HepG2 (cell line): ENCODE measurements around the gene FN1. TPM values are rescaled to one million over a fixed set of nuclear protein-coding genes. Genes with fewer than 3 reads are reported as not detected.
A peak's percentile ranks its signal among the peaks of the same experiment; 100 is the strongest.

Experiments used
- ATAC-seq: fragments of 200-7000 bp; cut with Tn5 transposase; 3 replicates; pipeline ENCODE4 v1.9.1; 2020; ENCODE audit warnings: mild to moderate bottlenecking, moderate library complexity
- BruUV-seq: library from RNA; stranded (reverse); fragments of 400-500 nt; replicated peaks from 2 replicates; lab custom pipeline; 2021; lab: Mats Ljungman, UMichigan
- CTCF ChIA-PET: fragments of 300-600 bp; formaldehyde crosslinking; extraction: SDS; loops from one replicate; lab custom pipeline; 2021; ENCODE audit warnings: low total read pairs, inconsistent platforms, low intra/inter-chr PET ratio; lab: Yijun Ruan, JAX
- POLR2A ChIA-PET: fragments of 350-600 bp; sonication (Branson Sonifier 250); formaldehyde crosslinking; loops from one replicate; lab custom pipeline; 2020; ENCODE audit warnings: antibody characterized with exemption, inconsistent platforms; lab: Yijun Ruan, JAX
- DNase-seq: peaks from one replicate; pipeline ENCODE4 v3.0.0-alpha.2; 2015; ENCODE audit warnings: low spot score
- FAIRE-seq: peaks from 3 replicates; lab custom pipeline; 2011; peaks lifted over from hg19 to GRCh38; lab: Jason Lieb, UNC
- H2AFZ ChIP-seq: one replicate; pipeline ENCODE4 v1.6.1; 2011; ENCODE audit warnings: low read length, inconsistent platforms
- H3K27ac ChIP-seq: fragments of 300-600 bp; 3 replicates; pipeline ENCODE4 v1.8.0; 2011; ENCODE audit warnings: mixed run types, mild to moderate bottlenecking, mixed read lengths, low read length, inconsistent platforms; ENCODE audit not compliant: insufficient read depth; ENCODE audit errors: extremely low read length
- H3K27me3 ChIP-seq, 2 experiments: fragments of 200-600 bp in 1 of 2; 2 replicates in 1 of 2; 3 replicates in 1 of 2; pipeline versions ENCODE4 v1.6.0 to v1.8.0; 2011; ENCODE audit warnings: low read length in 2 of 2, mild to moderate bottlenecking in 2 of 2, moderate library complexity in 2 of 2, inconsistent platforms in 1 of 2; ENCODE audit not compliant: insufficient read depth in 2 of 2, control insufficient read depth in 1 of 2
- H3K36me3 ChIP-seq, 2 experiments: fragments of 200-600 bp in 1 of 2; replicated peaks in 1 of 2; 2 replicates in 1 of 2; 3 replicates in 1 of 2; pipeline versions ENCODE4 v1.5.1 to v1.8.0; 2011; ENCODE audit warnings: low read length in 2 of 2, inconsistent platforms in 1 of 2; ENCODE audit not compliant: insufficient read depth in 2 of 2, control insufficient read depth in 1 of 2
- H3K4me1 ChIP-seq: 2 replicates; pipeline ENCODE4 v1.5.1; 2012; ENCODE audit warnings: low read length, inconsistent platforms; ENCODE audit not compliant: insufficient read depth
- H3K4me2 ChIP-seq: 2 replicates; pipeline ENCODE4 v1.6.0; 2011; ENCODE audit warnings: low read depth, low read length, inconsistent platforms
- H3K4me3 ChIP-seq, 3 experiments: fragments of 200-600 bp in 1 of 3; sonication (generic), shearing (Covaris generic) in 1 of 3; replicated peaks in 1 of 3; 2 replicates each; pipeline ENCODE4 v1.5.1; 2011 to 2016; ENCODE audit warnings: low read length in 3 of 3, inconsistent platforms in 2 of 3, low read depth in 2 of 3, mild to moderate bottlenecking in 2 of 3, control low read depth in 1 of 3, mixed read lengths in 1 of 3; ENCODE audit not compliant: insufficient read depth in 1 of 3
- H3K79me2 ChIP-seq: one replicate; pipeline ENCODE4 v1.6.1; 2011; ENCODE audit warnings: low read length, inconsistent platforms; ENCODE audit not compliant: insufficient read depth
- H3K9ac ChIP-seq: 2 replicates; pipeline ENCODE4 v1.6.0; 2011; ENCODE audit warnings: mild to moderate bottlenecking, low read depth, low read length, inconsistent platforms; ENCODE audit not compliant: insufficient read depth
- H3K9me3 ChIP-seq: 2 replicates; pipeline ENCODE4 v1.5.1; 2012; ENCODE audit warnings: mild to moderate bottlenecking, low read length
- H4K20me1 ChIP-seq: 2 replicates; pipeline ENCODE4 v1.6.0; 2011; ENCODE audit warnings: inconsistent platforms, mild to moderate bottlenecking, low read length, moderate library complexity; ENCODE audit not compliant: insufficient read depth
- ETV6 ChIP-seq: sonication (generic); formaldehyde crosslinking; conservative IDR thresholded peaks from 2 replicates; pipeline ENCODE4 v1.4.0; 2020; ENCODE audit warnings: missing genetic modification reagents
- FOXA1 ChIP-seq, 2 experiments: fragments of 450-650 bp in 1 of 2; sonication (generic) in 1 of 2; formaldehyde crosslinking in 1 of 2; IDR thresholded peaks; 2 replicates each; pipeline versions ENCODE4 v1.4.0 to v1.6.1; 2016 to 2020; ENCODE audit warnings: missing genetic modification reagents in 1 of 2
- HMG20A ChIP-seq: IDR thresholded peaks from 2 replicates; pipeline ENCODE4 v1.6.1; 2016; ENCODE audit warnings: borderline replicate concordance
- HNRNPLL ChIP-seq: fragments of 200-400 bp; formaldehyde crosslinking; IDR thresholded peaks from 2 replicates; pipeline ENCODE4 v1.6.1; 2017; ENCODE audit warnings: mild to moderate bottlenecking, low read depth, low read length; ENCODE audit not compliant: poor library complexity, severe bottlenecking
- MATR3 ChIP-seq: sonication (generic); formaldehyde crosslinking; IDR thresholded peaks from 2 replicates; pipeline ENCODE4 v1.4.0; 2020; ENCODE audit warnings: missing genetic modification reagents
- MAX ChIP-seq: IDR thresholded peaks from 2 replicates; pipeline ENCODE4 v1.6.1; 2012; ENCODE audit warnings: inconsistent platforms
- NPAS2 ChIP-seq: sonication (generic); formaldehyde crosslinking; IDR thresholded peaks from 2 replicates; pipeline ENCODE4 v1.8.0; 2022; ENCODE audit warnings: mild to moderate bottlenecking, missing genetic modification reagents, borderline replicate concordance
- POLR2A ChIP-seq, 2 experiments: IDR thresholded peaks; 2 replicates each; pipeline ENCODE4 v1.6.1; 2011; ENCODE audit warnings: low read depth in 2 of 2, low read length in 2 of 2, mild to moderate bottlenecking in 1 of 2, moderate library complexity in 1 of 2; ENCODE audit not compliant: insufficient read depth in 1 of 2
- POLR2AphosphoS5 ChIP-seq: IDR thresholded peaks from 2 replicates; pipeline ENCODE4 v1.6.1; 2012; ENCODE audit warnings: low read depth, low read length
- RBM22 ChIP-seq: fragments of 200-400 bp; formaldehyde crosslinking; optimal IDR thresholded peaks from 2 replicates; pipeline ENCODE3; 2017; ENCODE audit warnings: mild to moderate bottlenecking, low read length, moderate library complexity
- REXO4 ChIP-seq: sonication (generic); formaldehyde crosslinking; IDR thresholded peaks from 2 replicates; pipeline ENCODE4 v1.8.0; 2022; ENCODE audit warnings: missing genetic modification reagents, mild to moderate bottlenecking, borderline replicate concordance
- TCF7L2 ChIP-seq: IDR thresholded peaks from 2 replicates; pipeline ENCODE4 v1.6.1; 2011; ENCODE audit warnings: mild to moderate bottlenecking, low read depth, low read length, moderate library complexity
- ZNF354B ChIP-seq: sonication (generic); formaldehyde crosslinking; IDR thresholded peaks from 2 replicates; pipeline ENCODE4 v1.8.0; 2022; ENCODE audit warnings: mild to moderate bottlenecking, missing genetic modification reagents
- ZNF746 ChIP-seq: sonication (generic); formaldehyde crosslinking; IDR thresholded peaks from 2 replicates; pipeline ENCODE4 v1.8.0; 2022; ENCODE audit warnings: mild to moderate bottlenecking, missing genetic modification reagents
- ZNF749 ChIP-seq: sonication (generic); formaldehyde crosslinking; IDR thresholded peaks from 2 replicates; pipeline ENCODE4 v1.8.0; 2022; ENCODE audit warnings: mild to moderate bottlenecking, missing genetic modification reagents, moderate library complexity, borderline replicate concordance
- ZNF75D ChIP-seq: sonication (generic); formaldehyde crosslinking; IDR thresholded peaks from 2 replicates; pipeline ENCODE4 v1.8.1; 2023; ENCODE audit warnings: missing genetic modification reagents, mild to moderate bottlenecking, borderline replicate concordance
- WGBS: methylation state at CpG from one replicate; pipeline ENCODE4 v1.1.6; 2017; ENCODE audit warnings: low lambda C conversion rate; 5-methylcytosine and 5-hydroxymethylcytosine counted together
- in situ Hi-C: cut with HindIII; loops from 2 replicates; pipeline ENCODE4 v1.10.0; 2017; ENCODE audit warnings: low pct_unique_long_range_greater_than_20kb; ENCODE audit not compliant: extremely low pct_ligation_motif_present
- intact Hi-C: fragments of 100-400 bp; cut with micrococcal nuclease; formaldehyde crosslinking; loops from one replicate; pipeline ENCODE4 v1.10.0; 2022; ENCODE audit not compliant: unreplicated experiment
- polyA plus RNA-seq, 8 experiments: library from polyadenylated mRNA; depleted of rRNA in 3 of 8; stranded (reverse) in 7 of 8; unstranded in 1 of 8; fragments of >200 nt; fragmentation: Illumina TruSeq in 4 of 8; extraction: Trizol in 4 of 8; gene quantifications; 2 replicates each; pipeline versions ENCODE4 v1.2.1 to v1.2.3, GENCODE V29; 2011 to 2016; ENCODE audit warnings: low read depth in 4 of 8, missing spikeins in 1 of 8, mixed read lengths in 1 of 8; ENCODE audit not compliant: insufficient read depth in 1 of 8
- total RNA-seq, 5 experiments: library from RNA; depleted of rRNA; stranded (reverse); fragments of >200 nt; fragmentation: Illumina TruSeq; extraction: Trizol; gene quantifications; 2 replicates each; pipeline ENCODE4 v1.2.3, GENCODE V29; 2016; ENCODE audit warnings: low read depth in 1 of 5
- TF ChIP-seq, protein P1 (sequence below): IDR thresholded peaks from 2 replicates; pipeline ENCODE4 v1.6.1; 2016; ENCODE audit warnings: low read depth, missing genetic modification reagents, missing compliant biosample characterization
- TF ChIP-seq, protein P2 (sequence below): sonication (generic); formaldehyde crosslinking; IDR thresholded peaks from 2 replicates; pipeline ENCODE4 v1.4.0; 2020; ENCODE audit warnings: missing genetic modification reagents
- TF ChIP-seq, protein P3 (sequence below): sonication (generic); formaldehyde crosslinking; IDR thresholded peaks from 2 replicates; pipeline ENCODE4 v1.5.0; 2020; ENCODE audit warnings: missing genetic modification reagents, mild to moderate bottlenecking, borderline replicate concordance

The FN1 gene
- total and polyA plus RNA-seq, 2 of the 13 experiments (the other 11 are each of a cell fraction or from before 2014, with no cell fraction given), result 1,847 to 6,471 TPM

GRCh38 chr2:215374002-215374401 is 61.9 kb downstream of the FN1 start:
- BruUV-seq, result TSS peak; percentile 0
- TF ChIP-seq ETV6 (CRISPR knock-in tag) (no peak), NPAS2 (CRISPR knock-in tag) (no peak), POLR2AphosphoS5 (peak; percentile 31; the same call in 1 of the 2 replicates), TCF7L2 (no peak), RBM22 (peak; percentile 89), MAX (no peak), MATR3 (CRISPR knock-in tag) (no peak), FOXA1 (IDR thresholded peaks at IDR 0.05) (no peak), FOXA1 (CRISPR knock-in tag; IDR thresholded peaks at IDR 0.05) (no peak), POLR2A (IDR thresholded peaks at IDR 0.05; ENCODE audit: insufficient read depth in 1 of 2, low read depth in 2 of 2, low read length in 2 of 2) (peak in 1 of 2 experiments; percentile 23; a peak in 1 of 4 replicates), REXO4 (no peak), HMG20A (CRISPR knock-in tag) (no peak), ZNF354B (CRISPR knock-in tag) (no peak), ZNF746 (CRISPR knock-in tag) (no peak), ZNF749 (CRISPR knock-in tag) (no peak), HNRNPLL (no peak), ZNF75D (no peak)
- TF ChIP-seq, protein P1, sequence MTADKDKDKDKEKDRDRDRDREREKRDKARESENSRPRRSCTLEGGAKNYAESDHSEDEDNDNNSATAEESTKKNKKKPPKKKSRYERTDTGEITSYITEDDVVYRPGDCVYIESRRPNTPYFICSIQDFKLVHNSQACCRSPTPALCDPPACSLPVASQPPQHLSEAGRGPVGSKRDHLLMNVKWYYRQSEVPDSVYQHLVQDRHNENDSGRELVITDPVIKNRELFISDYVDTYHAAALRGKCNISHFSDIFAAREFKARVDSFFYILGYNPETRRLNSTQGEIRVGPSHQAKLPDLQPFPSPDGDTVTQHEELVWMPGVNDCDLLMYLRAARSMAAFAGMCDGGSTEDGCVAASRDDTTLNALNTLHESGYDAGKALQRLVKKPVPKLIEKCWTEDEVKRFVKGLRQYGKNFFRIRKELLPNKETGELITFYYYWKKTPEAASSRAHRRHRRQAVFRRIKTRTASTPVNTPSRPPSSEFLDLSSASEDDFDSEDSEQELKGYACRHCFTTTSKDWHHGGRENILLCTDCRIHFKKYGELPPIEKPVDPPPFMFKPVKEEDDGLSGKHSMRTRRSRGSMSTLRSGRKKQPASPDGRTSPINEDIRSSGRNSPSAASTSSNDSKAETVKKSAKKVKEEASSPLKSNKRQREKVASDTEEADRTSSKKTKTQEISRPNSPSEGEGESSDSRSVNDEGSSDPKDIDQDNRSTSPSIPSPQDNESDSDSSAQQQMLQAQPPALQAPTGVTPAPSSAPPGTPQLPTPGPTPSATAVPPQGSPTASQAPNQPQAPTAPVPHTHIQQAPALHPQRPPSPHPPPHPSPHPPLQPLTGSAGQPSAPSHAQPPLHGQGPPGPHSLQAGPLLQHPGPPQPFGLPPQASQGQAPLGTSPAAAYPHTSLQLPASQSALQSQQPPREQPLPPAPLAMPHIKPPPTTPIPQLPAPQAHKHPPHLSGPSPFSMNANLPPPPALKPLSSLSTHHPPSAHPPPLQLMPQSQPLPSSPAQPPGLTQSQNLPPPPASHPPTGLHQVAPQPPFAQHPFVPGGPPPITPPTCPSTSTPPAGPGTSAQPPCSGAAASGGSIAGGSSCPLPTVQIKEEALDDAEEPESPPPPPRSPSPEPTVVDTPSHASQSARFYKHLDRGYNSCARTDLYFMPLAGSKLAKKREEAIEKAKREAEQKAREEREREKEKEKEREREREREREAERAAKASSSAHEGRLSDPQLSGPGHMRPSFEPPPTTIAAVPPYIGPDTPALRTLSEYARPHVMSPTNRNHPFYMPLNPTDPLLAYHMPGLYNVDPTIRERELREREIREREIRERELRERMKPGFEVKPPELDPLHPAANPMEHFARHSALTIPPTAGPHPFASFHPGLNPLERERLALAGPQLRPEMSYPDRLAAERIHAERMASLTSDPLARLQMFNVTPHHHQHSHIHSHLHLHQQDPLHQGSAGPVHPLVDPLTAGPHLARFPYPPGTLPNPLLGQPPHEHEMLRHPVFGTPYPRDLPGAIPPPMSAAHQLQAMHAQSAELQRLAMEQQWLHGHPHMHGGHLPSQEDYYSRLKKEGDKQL (CRISPR knock-in tag), result no peak
- TF ChIP-seq, protein P2, sequence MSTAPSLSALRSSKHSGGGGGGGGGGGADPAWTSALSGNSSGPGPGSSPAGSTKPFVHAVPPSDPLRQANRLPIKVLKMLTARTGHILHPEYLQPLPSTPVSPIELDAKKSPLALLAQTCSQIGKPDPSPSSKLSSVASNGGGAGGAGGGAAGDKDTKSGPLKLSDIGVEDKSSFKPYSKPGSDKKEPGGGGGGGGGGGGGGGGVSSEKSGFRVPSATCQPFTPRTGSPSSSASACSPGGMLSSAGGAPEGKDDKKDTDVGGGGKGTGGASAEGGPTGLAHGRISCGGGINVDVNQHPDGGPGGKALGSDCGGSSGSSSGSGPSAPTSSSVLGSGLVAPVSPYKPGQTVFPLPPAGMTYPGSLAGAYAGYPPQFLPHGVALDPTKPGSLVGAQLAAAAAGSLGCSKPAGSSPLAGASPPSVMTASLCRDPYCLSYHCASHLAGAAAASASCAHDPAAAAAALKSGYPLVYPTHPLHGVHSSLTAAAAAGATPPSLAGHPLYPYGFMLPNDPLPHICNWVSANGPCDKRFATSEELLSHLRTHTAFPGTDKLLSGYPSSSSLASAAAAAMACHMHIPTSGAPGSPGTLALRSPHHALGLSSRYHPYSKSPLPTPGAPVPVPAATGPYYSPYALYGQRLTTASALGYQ (CRISPR knock-in tag), result no peak
- TF ChIP-seq, protein P3, sequence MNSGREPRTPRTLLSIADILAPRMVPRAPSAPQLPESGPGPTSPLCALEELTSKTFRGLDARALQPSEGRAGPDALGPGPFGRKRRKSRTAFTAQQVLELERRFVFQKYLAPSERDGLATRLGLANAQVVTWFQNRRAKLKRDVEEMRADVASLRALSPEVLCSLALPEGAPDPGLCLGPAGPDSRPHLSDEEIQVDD (CRISPR knock-in tag), result no peak

More at GRCh38 chr2:215374002-215374401, 61.9 kb downstream of the FN1 start:
- CTCF ChIA-PET, result no interaction called here
- DNase-seq (no peak), FAIRE-seq (no peak), ATAC-seq (peak; percentile 4)
- WGBS, result 94% methylated on average over 1 of the region's 1 CpG
- H3K4me2 ChIP-seq, result no peak overlapping the region
- no peaks in the 10 kb centered on the region for H3K27me3 ChIP-seq
- no peak overlapping the region for H3K4me3 ChIP-seq
- peaks cover 15% of the 10 kb centered on the region for H4K20me1 ChIP-seq
- H3K79me2 ChIP-seq, result no peaks in the 10 kb centered on the region
- no peak overlapping the region for H3K9ac ChIP-seq
- H3K4me1 ChIP-seq, result no peaks in the 10 kb centered on the region
- H2AFZ ChIP-seq, result no peak overlapping the region
- POLR2A ChIA-PET, result no interaction called here
- in situ Hi-C loops (no loop called here), intact Hi-C loops (no loop called here)
- H3K9me3 ChIP-seq, result no peaks in the 10 kb centered on the region
- peaks cover 49 to 97% of the 10 kb centered on the region in 2 experiments for H3K36me3 ChIP-seq
- peak overlapping the region; percentile 4 for H3K27ac ChIP-seq
